ENCODE results near the gene DICER1. TPM values are rescaled to one million over a fixed set of nuclear protein-coding genes. Genes with fewer than 3 reads are reported as not detected.

The DICER1 gene
- total and polyA plus RNA-seq, 9 of the 15 experiments (the other 6 are each of a cell fraction or from before 2014, with no cell fraction given) = 2.5 to 23.2 (median 12.4) TPM

DNA sequence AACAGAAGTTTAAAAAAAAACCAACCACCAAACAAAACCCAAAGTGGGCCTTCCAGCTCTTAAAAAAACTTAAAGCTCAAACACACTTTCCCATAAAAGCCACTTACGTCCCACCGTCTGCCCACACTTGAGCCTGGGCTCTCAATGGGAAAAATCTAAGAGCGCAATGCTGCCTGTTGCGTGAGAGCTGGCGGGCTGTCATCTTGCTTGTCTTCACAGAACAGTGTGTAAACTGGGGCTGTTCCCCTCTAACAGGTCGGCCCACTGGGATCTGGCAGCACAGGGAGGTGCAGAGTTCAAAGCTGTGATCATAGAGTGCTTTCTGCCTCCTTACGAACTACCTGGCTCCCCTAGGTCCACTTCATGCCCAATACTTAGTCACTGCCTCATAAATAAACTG, 80.0 kb downstream of the DICER1 start:
- no peak for DNase-seq (ENCODE audit: extremely low read depth in 1 of 4, low spot score in 3 of 4)
- H4K20me1 ChIP-seq (replicated peaks; ENCODE audit: control insufficient read depth, insufficient read depth, low read length) = no peaks in the 10 kb centered on the region
- H3K4me1 ChIP-seq (replicated peaks in 1 of 2; ENCODE audit: control insufficient read depth in 2 of 2, insufficient read depth in 2 of 2, low read length in 2 of 2) = no peaks in the 10 kb centered on the region
- H3K27ac ChIP-seq (ENCODE audit: extremely low read depth, low read depth, low read length) = no peak overlapping the region
- in situ Hi-C loops (cut with MboI) (no loop called here), intact Hi-C loops (cut with micrococcal nuclease) (no loop called here)
- H3K36me3 ChIP-seq (ENCODE audit: control insufficient read depth, insufficient read depth, low read length) = no peaks in the 10 kb centered on the region
- no peak overlapping the region for H3K4me3 ChIP-seq
- no peaks in the 10 kb centered on the region for H3K79me2 ChIP-seq (ENCODE audit: control insufficient read depth, insufficient read depth, low read length)
- H2AFZ ChIP-seq (ENCODE audit: low read depth, low read length) = no peak overlapping the region
- H3K9me1 ChIP-seq (ENCODE audit: control insufficient read depth, insufficient read depth, low read length) = no peaks in the 10 kb centered on the region
- BruUV-seq (replicated peaks) = no TSS peak
- ChIA-PET CTCF (ENCODE audit: low intra/inter-chr PET ratio) (no interaction called here), POLR2A (no interaction called here)
- no peak overlapping the region for H3K9ac ChIP-seq (ENCODE audit: insufficient read depth in 1 of 2, low read depth in 2 of 2, low read length in 2 of 2)
- no peaks in the 10 kb centered on the region for H3K9me3 ChIP-seq (replicated peaks; ENCODE audit: control insufficient read depth, insufficient read depth, low read depth, low read length)
- no peak for FAIRE-seq
- ATAC-seq = no peak
- TF ChIP-seq, protein P1, sequence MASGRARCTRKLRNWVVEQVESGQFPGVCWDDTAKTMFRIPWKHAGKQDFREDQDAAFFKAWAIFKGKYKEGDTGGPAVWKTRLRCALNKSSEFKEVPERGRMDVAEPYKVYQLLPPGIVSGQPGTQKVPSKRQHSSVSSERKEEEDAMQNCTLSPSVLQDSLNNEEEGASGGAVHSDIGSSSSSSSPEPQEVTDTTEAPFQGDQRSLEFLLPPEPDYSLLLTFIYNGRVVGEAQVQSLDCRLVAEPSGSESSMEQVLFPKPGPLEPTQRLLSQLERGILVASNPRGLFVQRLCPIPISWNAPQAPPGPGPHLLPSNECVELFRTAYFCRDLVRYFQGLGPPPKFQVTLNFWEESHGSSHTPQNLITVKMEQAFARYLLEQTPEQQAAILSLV (tag; IDR thresholded peaks at IDR 0.05) = no peak
- TF ChIP-seq ZSCAN29 (IDR thresholded peaks at IDR 0.05) (no peak), DDX20 (tag; IDR thresholded peaks at IDR 0.05; ENCODE audit: low read depth) (no peak), COPS2 (conservative IDR thresholded peaks at IDR 0.05) (no peak)
- TF ChIP-seq, protein P2, sequence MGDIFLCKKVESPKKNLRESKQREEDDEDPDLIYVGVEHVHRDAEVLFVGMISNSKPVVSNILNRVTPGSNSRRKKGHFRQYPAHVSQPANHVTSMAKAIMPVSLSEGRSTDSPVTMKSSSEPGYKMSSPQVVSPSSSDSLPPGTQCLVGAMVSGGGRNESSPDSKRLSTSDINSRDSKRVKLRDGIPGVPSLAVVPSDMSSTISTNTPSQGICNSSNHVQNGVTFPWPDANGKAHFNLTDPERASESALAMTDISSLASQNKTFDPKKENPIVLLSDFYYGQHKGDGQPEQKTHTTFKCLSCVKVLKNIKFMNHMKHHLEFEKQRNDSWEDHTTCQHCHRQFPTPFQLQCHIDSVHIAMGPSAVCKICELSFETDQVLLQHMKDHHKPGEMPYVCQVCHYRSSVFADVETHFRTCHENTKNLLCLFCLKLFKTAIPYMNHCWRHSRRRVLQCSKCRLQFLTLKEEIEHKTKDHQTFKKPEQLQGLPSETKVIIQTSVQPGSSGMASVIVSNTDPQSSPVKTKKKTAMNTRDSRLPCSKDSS (IDR thresholded peaks at IDR 0.05; ENCODE audit: low read depth, partially characterized antibody) = no peak
- H3K4me2 ChIP-seq (ENCODE audit: insufficient read depth, low read length) = no peak overlapping the region
- peaks cover 2 to 7% of the 10 kb centered on the region in 2 experiments; a peak in 4 of 5 replicates for H3K27me3 ChIP-seq (ENCODE audit: control insufficient read depth in 2 of 2, insufficient read depth in 2 of 2, low read length in 2 of 2)
- WGBS (ENCODE audit: insufficient coverage, low coverage, missing lambda C conversion rate) = 1% methylated on average over 7 of the region's 7 CpGs

Data from K562 (cell line).